ENCODE data around the gene ALG1. TPM values are rescaled to one million over a fixed set of nuclear protein-coding genes. Genes with fewer than 3 reads are reported as not detected.
"Not testable (repeated sequence)": the region's sequence is repeated elsewhere in the genome, so short reads cannot be mapped to it uniquely, and the experiment has no call there.

The ALG1 gene
- polyA plus RNA-seq, 1 of the 3 experiments (the other 2 are of a cell fraction): 27.0 TPM

GRCh38 chr16:5117300-5118087 is 45.9 kb downstream of the ALG1 start:
- H3K9ac ChIP-seq; H3F3A ChIP-seq (replicated peaks; ENCODE audit: insufficient read depth); CTCF ChIA-PET; H3K27me3 ChIP-seq (ENCODE audit: insufficient read depth); H3K9me2 ChIP-seq; H3K4me1 ChIP-seq (ENCODE audit: control insufficient read depth in 1 of 2, insufficient read depth in 2 of 2, low read depth in 1 of 2, low read length in 1 of 2); H3K79me2 ChIP-seq (ENCODE audit: insufficient read depth); H3K9me3 ChIP-seq; H3K36me3 ChIP-seq (replicated peaks in 1 of 2; ENCODE audit: control insufficient read depth in 1 of 2, insufficient read depth in 2 of 2, low read length in 1 of 2); H4K20me1 ChIP-seq (ENCODE audit: insufficient read depth); H2AFZ ChIP-seq (ENCODE audit: low read depth): not testable (repeated sequence)
- peak; percentile 49 for TF ChIP-seq NFIC (IDR thresholded peaks at IDR 0.05; ENCODE audit: borderline replicate concordance)
- peak; percentile 41 for TF ChIP-seq GATA2 (CRISPR knock-in tag; IDR thresholded peaks at IDR 0.05)
- TF ChIP-seq FOXJ3 (CRISPR knock-in tag; IDR thresholded peaks at IDR 0.05): peak; percentile 69; the same call in 1 of the 2 replicates
- TF ChIP-seq MXI1 (IDR thresholded peaks at IDR 0.05; ENCODE audit: low read depth, low read length): peak; percentile 46; the same call in 1 of the 2 replicates
- TF ChIP-seq TCF12 (IDR thresholded peaks at IDR 0.05): 0 out of 2 replicates have a peak, but pooled peaks have one; percentile 9
- TF ChIP-seq EP300 (IDR thresholded peaks at IDR 0.05; ENCODE audit: borderline replicate concordance in 1 of 2, low read depth in 1 of 2, low read length in 1 of 2): peak in 1 of 2 experiments; percentile 59; a peak in 1 of 4 replicates
- TF ChIP-seq RCOR1 (IDR thresholded peaks at IDR 0.05; ENCODE audit: low read length): 0 out of 2 replicates have a peak, but pooled peaks have one; percentile 16
- POLR2A ChIA-PET: interaction anchor here (0.8 kb wide), 1 partner anchor 19 kb away, joined by 3 read pairs; no protein-coding TSS in a partner anchor
- WGBS (ENCODE audit: low lambda C conversion rate): 3% methylated on average over 17 of the region's 20 CpGs
- DNase-seq: peak; percentile 78
- H3K4me3 ChIP-seq (ENCODE audit: low read depth in 2 of 2, low read length in 1 of 2): peak overlapping the region in 1 of 2 experiments; percentile 27; a peak in 1 of 4 replicates
- peak overlapping the region; percentile 37; the same call in 1 of the 2 replicates for H3K4me2 ChIP-seq
- H3K27ac ChIP-seq (ENCODE audit: low read depth in 2 of 2, low read length in 1 of 2): peak overlapping the region in 1 of 2 experiments; percentile 83; a peak in 2 of 4 replicates

GRCh38 chr16:5131467-5132004 is 59.9 kb downstream of the ALG1 start:
- DNase-seq; H3K79me2 ChIP-seq (ENCODE audit: insufficient read depth); POLR2A ChIA-PET; H3F3A ChIP-seq (replicated peaks; ENCODE audit: insufficient read depth); H3K9ac ChIP-seq; H2AFZ ChIP-seq (ENCODE audit: low read depth); H3K27ac ChIP-seq (ENCODE audit: low read depth in 2 of 2, low read length in 1 of 2); H3K9me3 ChIP-seq; H3K4me1 ChIP-seq (ENCODE audit: control insufficient read depth in 1 of 2, insufficient read depth in 2 of 2, low read depth in 1 of 2, low read length in 1 of 2); H3K4me2 ChIP-seq; H3K9me2 ChIP-seq; H3K36me3 ChIP-seq (replicated peaks in 1 of 2; ENCODE audit: control insufficient read depth in 1 of 2, insufficient read depth in 2 of 2, low read length in 1 of 2); CTCF ChIA-PET; H3K4me3 ChIP-seq (ENCODE audit: low read depth in 2 of 2, low read length in 1 of 2); H4K20me1 ChIP-seq (ENCODE audit: insufficient read depth); H3K27me3 ChIP-seq (ENCODE audit: insufficient read depth): not testable (repeated sequence)
- WGBS (ENCODE audit: low lambda C conversion rate): 5% methylated on average over 3 of the region's 3 CpGs

GRCh38 chr16:5132915-5133600 is 61.4 kb downstream of the ALG1 start:
- H3K27me3 ChIP-seq (ENCODE audit: insufficient read depth); H3K9ac ChIP-seq; H2AFZ ChIP-seq (ENCODE audit: low read depth); H3F3A ChIP-seq (replicated peaks; ENCODE audit: insufficient read depth); H3K36me3 ChIP-seq (replicated peaks in 1 of 2; ENCODE audit: control insufficient read depth in 1 of 2, insufficient read depth in 2 of 2, low read length in 1 of 2); H3K9me2 ChIP-seq; H3K4me3 ChIP-seq (ENCODE audit: low read depth in 2 of 2, low read length in 1 of 2); H3K79me2 ChIP-seq (ENCODE audit: insufficient read depth); H3K9me3 ChIP-seq; H4K20me1 ChIP-seq (ENCODE audit: insufficient read depth); H3K4me1 ChIP-seq (ENCODE audit: control insufficient read depth in 1 of 2, insufficient read depth in 2 of 2, low read depth in 1 of 2, low read length in 1 of 2); POLR2A ChIA-PET; H3K4me2 ChIP-seq; H3K27ac ChIP-seq (ENCODE audit: low read depth in 2 of 2, low read length in 1 of 2): not testable (repeated sequence)
- 23% methylated on average over 13 of the region's 13 CpGs for WGBS (ENCODE audit: low lambda C conversion rate)
- DNase-seq: peak; percentile 23
- peak; percentile 43 for TF ChIP-seq RAD21 (IDR thresholded peaks at IDR 0.05; ENCODE audit: low read length)
- CTCF ChIA-PET: interaction anchor here (1.0 to 1.2 kb wide), 3 partner anchors 10 to 77 kb away, joined by 3 read pairs; no protein-coding TSS in a partner anchor

GRCh38 chr16:5134739-5135452 is 63.3 kb downstream of the ALG1 start:
- H3K4me3 ChIP-seq (ENCODE audit: low read depth in 2 of 2, low read length in 1 of 2); H3K9ac ChIP-seq; H3K4me2 ChIP-seq; CTCF ChIA-PET; H3K27ac ChIP-seq (ENCODE audit: low read depth in 2 of 2, low read length in 1 of 2); H4K20me1 ChIP-seq (ENCODE audit: insufficient read depth); H3K9me3 ChIP-seq; H3K27me3 ChIP-seq (ENCODE audit: insufficient read depth); H3K9me2 ChIP-seq; H3F3A ChIP-seq (replicated peaks; ENCODE audit: insufficient read depth); H3K4me1 ChIP-seq (ENCODE audit: control insufficient read depth in 1 of 2, insufficient read depth in 2 of 2, low read depth in 1 of 2, low read length in 1 of 2); POLR2A ChIA-PET; DNase-seq; H3K79me2 ChIP-seq (ENCODE audit: insufficient read depth); H2AFZ ChIP-seq (ENCODE audit: low read depth); H3K36me3 ChIP-seq (replicated peaks in 1 of 2; ENCODE audit: control insufficient read depth in 1 of 2, insufficient read depth in 2 of 2, low read length in 1 of 2): not testable (repeated sequence)
- 36% methylated on average over 13 of the region's 13 CpGs for WGBS (ENCODE audit: low lambda C conversion rate)
